ENCODE data around the gene PITPNC1. TPM values are rescaled to one million over a fixed set of nuclear protein-coding genes. Genes with fewer than 3 reads are reported as not detected.

PITPNC1 gene
- total and polyA plus RNA-seq, 7 donors = 3.0 to 15.7 (median 5.6) TPM

DNA sequence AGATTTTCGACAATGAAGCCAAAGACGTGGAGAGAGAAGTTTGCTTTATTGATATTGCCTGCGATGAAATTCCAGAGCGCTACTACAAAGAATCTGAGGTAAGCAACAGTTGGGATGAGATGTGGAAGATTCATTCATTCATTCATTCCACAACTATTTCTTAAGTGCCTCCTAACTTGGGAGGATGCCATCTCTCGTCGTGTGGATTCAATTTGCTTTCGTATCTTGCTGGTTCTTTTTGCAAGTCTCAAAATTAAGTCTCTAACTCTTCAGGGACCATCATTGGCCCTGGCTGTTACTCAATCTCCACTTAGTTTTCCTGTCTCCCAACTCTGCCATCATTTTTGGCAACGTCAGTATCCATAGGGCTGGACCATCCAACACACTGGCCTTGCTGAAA, 255.1 kb downstream of the PITPNC1 start:
- TF ChIP-seq POLR2AphosphoS5 (IDR thresholded peaks at IDR 0.05) (no peak), POLR2A (IDR thresholded peaks at IDR 0.05) (no peak), EP300 (IDR thresholded peaks at IDR 0.05) (no peak)
- TF ChIP-seq, protein P1, sequence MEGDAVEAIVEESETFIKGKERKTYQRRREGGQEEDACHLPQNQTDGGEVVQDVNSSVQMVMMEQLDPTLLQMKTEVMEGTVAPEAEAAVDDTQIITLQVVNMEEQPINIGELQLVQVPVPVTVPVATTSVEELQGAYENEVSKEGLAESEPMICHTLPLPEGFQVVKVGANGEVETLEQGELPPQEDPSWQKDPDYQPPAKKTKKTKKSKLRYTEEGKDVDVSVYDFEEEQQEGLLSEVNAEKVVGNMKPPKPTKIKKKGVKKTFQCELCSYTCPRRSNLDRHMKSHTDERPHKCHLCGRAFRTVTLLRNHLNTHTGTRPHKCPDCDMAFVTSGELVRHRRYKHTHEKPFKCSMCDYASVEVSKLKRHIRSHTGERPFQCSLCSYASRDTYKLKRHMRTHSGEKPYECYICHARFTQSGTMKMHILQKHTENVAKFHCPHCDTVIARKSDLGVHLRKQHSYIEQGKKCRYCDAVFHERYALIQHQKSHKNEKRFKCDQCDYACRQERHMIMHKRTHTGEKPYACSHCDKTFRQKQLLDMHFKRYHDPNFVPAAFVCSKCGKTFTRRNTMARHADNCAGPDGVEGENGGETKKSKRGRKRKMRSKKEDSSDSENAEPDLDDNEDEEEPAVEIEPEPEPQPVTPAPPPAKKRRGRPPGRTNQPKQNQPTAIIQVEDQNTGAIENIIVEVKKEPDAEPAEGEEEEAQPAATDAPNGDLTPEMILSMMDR (IDR thresholded peaks at IDR 0.05) = no peak
- Histone ChIP-seq H3K4me3 (no peak overlapping the region), H3K9me3 (no peaks in the 10 kb centered on the region), H3K36me3 (peaks cover 0 to 11% (median 0%) of the 10 kb centered on the region in 4 donors), H3K27me3 (no peaks in the 10 kb centered on the region), H3K27ac (no peak overlapping the region), H3K4me1 (peaks cover 0 to 5% (median 0%) of the 10 kb centered on the region in 4 donors)
- intact Hi-C loops (cut with DNase I) = loop anchor here (5.0 kb wide), 1 partner anchor 255 kb away; the partner anchor contains the start of gene PITPNC1
- DNase-seq = no peak
- 94% methylated on average over 8 of the region's 8 CpGs for WGBS, 2 donors

DNA sequence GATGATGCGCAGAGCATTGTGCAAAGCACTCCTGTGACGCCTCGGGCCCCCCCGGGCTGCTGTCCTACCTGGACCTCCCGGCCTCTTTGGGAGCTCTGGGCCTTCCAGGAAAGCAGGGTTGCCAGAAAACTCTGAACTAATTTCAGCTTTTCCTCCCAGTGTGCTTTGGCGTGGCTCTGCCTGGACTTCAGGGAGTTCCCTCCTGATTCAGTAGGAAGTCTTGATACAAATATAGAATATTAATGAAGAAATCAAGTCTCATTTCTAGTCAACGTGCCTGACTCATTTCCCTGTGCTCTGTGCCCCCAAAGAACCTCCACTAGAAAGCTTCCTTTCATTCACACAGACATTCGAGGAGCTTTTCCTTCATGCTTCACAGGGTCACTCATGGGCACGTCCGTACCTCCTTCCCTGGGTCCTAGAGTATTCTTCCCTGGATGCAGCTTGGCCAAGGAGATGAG, 256.7 kb downstream of the PITPNC1 start:
- Histone ChIP-seq H3K4me3 (no peak overlapping the region), H3K4me1 (peaks cover 0 to 13% (median 0%) of the 10 kb centered on the region in 4 donors), H3K27ac (peak overlapping the region in 1 of 4 donors; percentile 62), H3K9me3 (no peaks in the 10 kb centered on the region), H3K27me3 (no peaks in the 10 kb centered on the region), H3K36me3 (peaks cover 0 to 11% (median 0%) of the 10 kb centered on the region in 4 donors)
- WGBS, 2 donors = 84 to 88% methylated on average over 10 of the region's 10 CpGs
- DNase-seq = no peak
- intact Hi-C loops (cut with DNase I) = loop anchor here (5.0 kb wide), 1 partner anchor 256 kb away; the partner anchor contains the start of gene PITPNC1
- peak in 1 of 4 donors; percentile 34 for TF ChIP-seq POLR2AphosphoS5 (IDR thresholded peaks at IDR 0.05)
- peak in 1 of 4 donors; percentile 58 for TF ChIP-seq EP300 (IDR thresholded peaks at IDR 0.05)
- TF ChIP-seq, protein P1 (IDR thresholded peaks at IDR 0.05) = no peak

DNA sequence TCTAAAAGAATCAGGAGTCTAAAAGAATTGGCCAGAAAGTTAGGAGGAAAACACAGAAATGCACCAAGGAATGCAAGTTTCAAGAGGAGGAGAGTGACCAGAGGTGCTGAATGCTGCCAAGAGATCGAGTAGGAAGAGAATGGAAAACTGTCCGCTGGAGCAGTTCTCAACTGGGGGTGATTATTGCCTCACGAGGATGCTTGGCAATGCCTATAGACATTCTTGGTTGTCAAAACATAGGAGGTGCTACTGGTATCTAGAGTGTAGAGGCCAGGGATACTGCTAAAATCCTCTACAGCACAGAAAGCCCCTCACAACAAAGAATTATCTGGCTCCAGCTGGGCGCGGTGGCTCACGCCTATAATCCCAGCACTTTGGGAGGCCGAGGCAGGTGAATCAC, 258.6 kb downstream of the PITPNC1 start:
- TF ChIP-seq, protein P1 (IDR thresholded peaks at IDR 0.05) = no peak
- TF ChIP-seq POLR2A (IDR thresholded peaks at IDR 0.05) = no peak
- TF ChIP-seq EP300 (IDR thresholded peaks at IDR 0.05) = no peak
- no peak for TF ChIP-seq POLR2AphosphoS5 (IDR thresholded peaks at IDR 0.05)
- no peaks in the 10 kb centered on the region for H3K27me3 ChIP-seq
- intact Hi-C loops (cut with DNase I) = no loop called here
- 91 to 96% methylated on average over 7 of the region's 7 CpGs for WGBS, 2 donors
- no peak for DNase-seq
- no peaks in the 10 kb centered on the region for H3K9me3 ChIP-seq
- H3K4me3 ChIP-seq = no peak overlapping the region
- H3K27ac ChIP-seq = peak overlapping the region in 1 of 4 donors; percentile 52
- H3K36me3 ChIP-seq = peaks cover 0 to 11% (median 0%) of the 10 kb centered on the region in 4 donors
- peaks cover 0 to 8% (median 0%) of the 10 kb centered on the region in 4 donors for H3K4me1 ChIP-seq

DNA sequence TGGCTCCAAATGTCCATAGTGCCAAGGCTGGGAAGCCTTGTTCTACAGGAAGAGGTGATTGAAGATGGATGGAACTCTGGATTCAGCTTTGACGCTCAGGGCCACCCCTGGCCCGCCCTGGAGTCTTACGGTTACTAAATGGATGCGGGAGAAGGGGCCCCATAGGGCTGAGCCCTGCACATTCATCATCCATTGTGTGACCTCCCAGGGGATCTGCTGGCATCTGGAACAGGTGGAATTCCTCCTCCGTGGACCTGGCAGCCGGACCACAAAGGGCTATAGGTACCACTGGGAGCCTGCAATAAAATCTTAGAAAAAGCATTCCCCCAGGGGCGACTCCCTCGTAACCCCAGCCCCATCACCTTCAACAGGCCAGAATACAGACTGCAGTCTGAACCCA, 259.2 kb downstream of the PITPNC1 start:
- Histone ChIP-seq H3K4me1 (peaks cover 0 to 8% (median 0%) of the 10 kb centered on the region in 4 donors), H3K27ac (peak overlapping the region in 1 of 4 donors; percentile 52), H3K9me3 (no peaks in the 10 kb centered on the region), H3K27me3 (no peaks in the 10 kb centered on the region), H3K36me3 (peaks cover 0 to 11% (median 0%) of the 10 kb centered on the region in 4 donors), H3K4me3 (no peak overlapping the region)
- DNase-seq = no peak
- intact Hi-C loops (cut with DNase I) = no loop called here
- WGBS, 2 donors = 96 to 97% methylated on average over 8 of the region's 8 CpGs
- TF ChIP-seq EP300 (IDR thresholded peaks at IDR 0.05) (no peak), POLR2AphosphoS5 (IDR thresholded peaks at IDR 0.05) (no peak), POLR2A (IDR thresholded peaks at IDR 0.05) (no peak)
- TF ChIP-seq, protein P1 (IDR thresholded peaks at IDR 0.05) = no peak
